LHCN-M2 (cell line): ENCODE data around the gene PTGES2. TPM values are rescaled to one million over a fixed set of nuclear protein-coding genes. Genes with fewer than 3 reads are reported as not detected.

ENCODE experiments used
- DNase-seq: peaks from one replicate; pipeline ENCODE4 v3.0.0-alpha.2; 2012; ENCODE audit warnings: low read depth
- polyA plus RNA-seq: library from polyadenylated mRNA; unstranded; fragments of >200 nt; gene quantifications from one replicate; pipeline ENCODE4 v1.2.1, GENCODE V29; 2012; ENCODE audit warnings: missing spikeins
- total RNA-seq: library from RNA; depleted of rRNA; stranded (reverse); fragments of >200 nt; gene quantifications from 2 replicates; pipeline ENCODE4 v1.2.3, GENCODE V29; 2014; rRNA removed

Gene PTGES2
- total RNA-seq, result 60.7 and 62.8 TPM in 2 replicates
- polyA plus RNA-seq, result 63.4 TPM

- peak; percentile 82 for DNase-seq
Measured at GRCh38 chr9:128127568-128127989, at the start of gene PTGES2. PTGES2 (minus strand) TSS chr9:128127729; CDS start chr9:128127717, 12 bp downstream.

GRCh38 chr9:128175726-128176125, 48.2 kb upstream of the PTGES2 start:
- no peak for DNase-seq

- DNase-seq, result no peak
Measured at GRCh38 chr9:128175102-128175563, 47.6 kb upstream of the PTGES2 start.

- DNase-seq, result no peak
Measured at GRCh38 chr9:128174062-128174461, 46.5 kb upstream of the PTGES2 start.

- DNase-seq, result no peak
Measured at GRCh38 chr9:128169925-128170324, 42.4 kb upstream of the PTGES2 start.

- no peak for DNase-seq
Measured at GRCh38 chr9:128169492-128169891, 42.0 kb upstream of the PTGES2 start.

GRCh38 chr9:128168731-128169308, 41.3 kb upstream of the PTGES2 start:
- no peak for DNase-seq

- DNase-seq, result no peak
Measured at GRCh38 chr9:128167209-128167608, 39.7 kb upstream of the PTGES2 start.

- DNase-seq, result no peak
Measured at GRCh38 chr9:128166169-128166568, 38.6 kb upstream of the PTGES2 start.

GRCh38 chr9:128164307-128164885, 36.9 kb upstream of the PTGES2 start:
- no peak for DNase-seq

GRCh38 chr9:128163523-128164306, 36.2 kb upstream of the PTGES2 start:
- DNase-seq, result no peak

- DNase-seq, result no peak
Measured at GRCh38 chr9:128163027-128163515, 35.5 kb upstream of the PTGES2 start.

- DNase-seq, result peak; percentile 85
Measured at GRCh38 chr9:128162215-128163026, 34.9 kb upstream of the PTGES2 start.

GRCh38 chr9:128161215-128161902, 33.8 kb upstream of the PTGES2 start:
- DNase-seq, result no peak

GRCh38 chr9:128160603-128160987, 33.1 kb upstream of the PTGES2 start:
- no peak for DNase-seq

GRCh38 chr9:128159784-128160602, 32.5 kb upstream of the PTGES2 start, which contains the start of gene BBLN:
BBLN (plus strand) TSS chr9:128160265; CDS start chr9:128160408, 143 bp downstream.
- DNase-seq, result peak; percentile 89

GRCh38 chr9:128159522-128159783, 31.9 kb upstream of the PTGES2 start:
- no peak for DNase-seq

- no peak for DNase-seq
Measured at GRCh38 chr9:128155736-128156500, 28.4 kb upstream of the PTGES2 start.

GRCh38 chr9:128153947-128154695, 26.6 kb upstream of the PTGES2 start:
- no peak for DNase-seq
